ENCODE measurements around the gene SLC19A1. TPM values are rescaled to one million over a fixed set of nuclear protein-coding genes. Genes with fewer than 3 reads are reported as not detected.

Gene SLC19A1
- total RNA-seq, 4 donors from 2014 or later = 3.6 to 7.3 (median 5.0) TPM

- intact Hi-C loops (cut with DNase I; ENCODE audit: low total_unique reads) = no loop called here
- TF ChIP-seq CTCF (IDR thresholded peaks at IDR 0.05) (no peak), POLR2A (IDR thresholded peaks at IDR 0.05) (no peak)
- WGBS, 2 donors = 89 to 96% methylated on average over 28 to 37 of the region's 37 CpGs
- H3K4me3 ChIP-seq (ENCODE audit: low read depth, poor library complexity, severe bottlenecking) = no peak overlapping the region
- DNase-seq (ENCODE audit: low spot score in 2 of 2) = no peak
Observed at GRCh38 chr21:45479691-45480675, 62.3 kb downstream of the SLC19A1 start.

GRCh38 chr21:45478816-45479669 lies 63.2 kb downstream of the SLC19A1 start:
- WGBS, 2 donors = 93 to 94% methylated on average over 31 of the region's 31 CpGs
- TF ChIP-seq POLR2A (IDR thresholded peaks at IDR 0.05) = no peak
- no peak for TF ChIP-seq CTCF (IDR thresholded peaks at IDR 0.05)
- H3K4me3 ChIP-seq (ENCODE audit: low read depth, poor library complexity, severe bottlenecking) = no peak overlapping the region
- intact Hi-C loops (cut with DNase I; ENCODE audit: low total_unique reads) = no loop called here
- DNase-seq (ENCODE audit: low spot score in 2 of 2) = no peak

GRCh38 chr21:45478115-45478801 lies 64.0 kb downstream of the SLC19A1 start:
- TF ChIP-seq CTCF (IDR thresholded peaks at IDR 0.05) (peak in 1 of 3 donors; percentile 64), POLR2A (IDR thresholded peaks at IDR 0.05) (no peak)
- 52 to 62% methylated on average over 32 of the region's 32 CpGs for WGBS, 2 donors
- no peak overlapping the region for H3K4me3 ChIP-seq (ENCODE audit: low read depth, poor library complexity, severe bottlenecking)
- DNase-seq (ENCODE audit: low spot score in 2 of 2) = no peak
- intact Hi-C loops (cut with DNase I; ENCODE audit: low total_unique reads) = no loop called here

GRCh38 chr21:45477176-45478114 lies 64.8 kb downstream of the SLC19A1 start:
- TF ChIP-seq POLR2A (IDR thresholded peaks at IDR 0.05) (no peak), CTCF (IDR thresholded peaks at IDR 0.05) (no peak)
- 82% methylated on average over 31 to 37 of the region's 44 CpGs for WGBS, 2 donors
- no peak overlapping the region for H3K4me3 ChIP-seq (ENCODE audit: low read depth, poor library complexity, severe bottlenecking)
- intact Hi-C loops (cut with DNase I; ENCODE audit: low total_unique reads) = no loop called here
- no peak for DNase-seq (ENCODE audit: low spot score in 2 of 2)
